Measurements from ENCODE around the gene ZNF679.
"Not testable (repeated sequence)": the region's sequence is repeated elsewhere in the genome, so short reads cannot be mapped to it uniquely, and the experiment has no call there.

Gene ZNF679

GRCh38 chr7:64228174-64228573, at the start of gene ZNF679:
ZNF679 (plus strand) TSS chr7:64228474; CDS start chr7:64249118, 20,644 bp downstream.
- not testable (repeated sequence) for H3K27ac ChIP-seq

- H3K27ac ChIP-seq: no peak overlapping the region
These were observed 47.3 kb upstream of the ZNF679 start for GRCh38 chr7:64180989-64181388.

DNA sequence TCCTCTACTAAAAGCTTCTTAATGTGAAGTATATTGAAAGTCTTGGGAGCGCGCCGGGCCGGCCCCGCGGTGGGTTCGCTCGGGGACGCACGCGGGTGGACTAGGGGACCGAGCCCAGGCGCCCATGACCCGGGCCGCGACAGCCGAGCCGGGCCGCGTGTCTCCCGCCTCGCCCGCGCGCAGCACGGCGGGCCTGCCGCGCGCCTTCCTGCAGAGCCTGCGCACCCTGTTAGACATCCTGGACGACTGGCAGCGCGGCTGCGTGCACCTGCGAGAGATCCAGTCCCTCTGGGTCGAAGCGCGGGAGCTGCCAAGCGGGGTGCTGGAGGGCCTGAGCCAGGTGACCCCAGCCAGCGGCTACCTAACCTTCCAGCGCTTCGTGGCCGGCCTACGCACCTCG, 46.7 kb upstream of the ZNF679 start:
- H3K27ac ChIP-seq: no peak overlapping the region
- no peak for TF ChIP-seq ZFX (IDR thresholded peaks at IDR 0.05; ENCODE audit: borderline replicate concordance)
- TF ChIP-seq, protein P1, sequence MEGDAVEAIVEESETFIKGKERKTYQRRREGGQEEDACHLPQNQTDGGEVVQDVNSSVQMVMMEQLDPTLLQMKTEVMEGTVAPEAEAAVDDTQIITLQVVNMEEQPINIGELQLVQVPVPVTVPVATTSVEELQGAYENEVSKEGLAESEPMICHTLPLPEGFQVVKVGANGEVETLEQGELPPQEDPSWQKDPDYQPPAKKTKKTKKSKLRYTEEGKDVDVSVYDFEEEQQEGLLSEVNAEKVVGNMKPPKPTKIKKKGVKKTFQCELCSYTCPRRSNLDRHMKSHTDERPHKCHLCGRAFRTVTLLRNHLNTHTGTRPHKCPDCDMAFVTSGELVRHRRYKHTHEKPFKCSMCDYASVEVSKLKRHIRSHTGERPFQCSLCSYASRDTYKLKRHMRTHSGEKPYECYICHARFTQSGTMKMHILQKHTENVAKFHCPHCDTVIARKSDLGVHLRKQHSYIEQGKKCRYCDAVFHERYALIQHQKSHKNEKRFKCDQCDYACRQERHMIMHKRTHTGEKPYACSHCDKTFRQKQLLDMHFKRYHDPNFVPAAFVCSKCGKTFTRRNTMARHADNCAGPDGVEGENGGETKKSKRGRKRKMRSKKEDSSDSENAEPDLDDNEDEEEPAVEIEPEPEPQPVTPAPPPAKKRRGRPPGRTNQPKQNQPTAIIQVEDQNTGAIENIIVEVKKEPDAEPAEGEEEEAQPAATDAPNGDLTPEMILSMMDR (IDR thresholded peaks at IDR 0.05): no peak

More at GRCh38 chr7:64180989-64181388, 47.3 kb upstream of the ZNF679 start:
- TF ChIP-seq, protein P1 (IDR thresholded peaks at IDR 0.05): peak; percentile 79
- TF ChIP-seq ZFX (IDR thresholded peaks at IDR 0.05; ENCODE audit: borderline replicate concordance): no peak

DNA sequence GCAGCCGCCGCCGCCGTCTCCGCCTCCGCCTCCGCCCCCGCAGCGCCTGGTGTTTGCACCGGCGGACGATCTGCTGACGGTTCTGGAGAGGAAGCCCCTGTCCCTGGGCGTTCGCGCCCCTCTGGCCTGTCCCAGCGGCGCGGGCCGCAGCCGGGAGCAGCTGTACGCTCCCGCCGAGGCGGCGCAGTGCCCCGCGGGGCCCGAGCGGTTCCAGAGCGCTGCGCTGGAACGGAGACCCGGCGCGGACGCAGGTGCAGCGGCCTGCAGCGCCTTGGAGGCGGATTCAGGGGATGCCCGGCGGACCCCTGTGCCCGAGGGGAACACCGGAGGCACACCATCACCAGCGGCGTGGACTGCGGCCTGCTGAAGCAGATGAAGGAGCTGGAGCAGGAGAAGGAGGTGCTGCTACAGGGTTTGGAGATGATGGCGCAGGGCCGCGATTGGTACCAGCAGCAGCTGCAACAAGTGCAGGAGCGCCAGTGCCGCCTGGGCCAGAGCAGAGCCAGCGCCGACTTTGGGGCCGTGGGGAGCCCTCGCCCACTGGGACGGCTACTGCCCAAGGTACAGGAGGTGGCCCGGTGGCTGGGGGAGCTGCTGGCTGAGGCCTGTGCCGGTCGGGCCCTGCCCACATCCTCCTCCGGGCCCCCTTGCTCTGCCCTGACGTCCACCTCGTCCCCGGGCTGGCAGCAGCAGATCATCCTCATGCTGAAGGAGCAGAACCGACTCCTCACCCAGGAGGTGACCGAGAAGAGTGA, 46.1 kb upstream of the ZNF679 start:
- H3K27ac ChIP-seq: no peak overlapping the region
- TF ChIP-seq ZFX (IDR thresholded peaks at IDR 0.05; ENCODE audit: borderline replicate concordance): no peak
- TF ChIP-seq, protein P1 (IDR thresholded peaks at IDR 0.05): no peak

- TF ChIP-seq, protein P1 (IDR thresholded peaks at IDR 0.05): peak; percentile 97
- no peak for TF ChIP-seq ZFX (IDR thresholded peaks at IDR 0.05; ENCODE audit: borderline replicate concordance)
- no peak overlapping the region for H3K27ac ChIP-seq
These were observed 45.0 kb upstream of the ZNF679 start for GRCh38 chr7:64183126-64183742.

DNA sequence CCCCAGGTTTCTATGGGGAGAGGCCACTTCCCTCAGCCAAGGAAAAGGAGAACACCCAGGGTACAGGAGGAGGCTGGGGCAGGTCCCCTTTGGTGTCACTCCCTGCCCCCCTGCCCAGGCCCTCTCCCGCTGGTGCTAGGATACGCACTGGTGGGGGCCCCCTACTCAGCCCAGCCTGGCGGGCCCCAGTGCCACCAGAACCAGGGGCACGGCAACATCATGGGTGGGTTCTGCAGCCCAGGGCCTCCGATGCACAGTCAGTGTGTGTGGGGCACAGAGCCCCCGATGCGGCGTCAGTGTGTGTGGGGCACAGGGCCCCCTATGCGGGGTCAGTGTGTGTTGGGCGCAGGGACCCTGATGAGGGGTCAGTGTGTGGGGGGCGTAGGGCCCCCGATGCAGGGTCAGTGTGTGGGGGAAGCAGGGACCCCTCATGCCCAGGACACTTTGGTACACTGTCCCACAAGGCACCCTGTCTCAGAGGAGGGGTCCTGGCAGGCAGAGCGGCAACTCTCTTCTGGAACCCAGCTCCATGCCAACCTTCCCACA, 44.4 kb upstream of the ZNF679 start:
- TF ChIP-seq, protein P1 (IDR thresholded peaks at IDR 0.05): no peak

DNA sequence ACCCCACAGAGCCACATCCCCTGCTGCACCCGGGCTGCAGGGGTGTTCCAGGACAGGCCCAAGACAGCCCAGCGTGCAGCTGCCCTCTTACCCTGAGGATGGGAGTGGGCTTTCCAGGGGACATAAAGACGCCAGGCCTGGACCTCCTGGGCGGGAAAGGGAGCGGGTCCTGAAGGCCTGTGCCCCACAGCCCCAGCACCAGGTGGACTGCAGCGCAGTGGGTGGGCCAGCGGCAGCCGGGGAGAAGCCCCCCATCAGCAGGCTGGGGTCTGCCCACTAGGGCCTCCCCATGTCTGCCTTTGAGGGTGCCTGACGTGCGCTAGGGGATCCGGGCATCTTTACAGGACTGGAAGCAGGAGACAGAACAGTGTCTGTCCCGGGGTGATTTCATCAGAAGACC, 43.9 kb upstream of the ZNF679 start:
- no peak for TF ChIP-seq ZFX (IDR thresholded peaks at IDR 0.05; ENCODE audit: borderline replicate concordance)
- TF ChIP-seq, protein P1 (IDR thresholded peaks at IDR 0.05): no peak
- H3K27ac ChIP-seq: no peak overlapping the region

More for the DNA sequence above, 44.4 kb upstream of the ZNF679 start:
- H3K27ac ChIP-seq: no peak overlapping the region
